GM19043 (cell line): ENCODE measurements around the gene TMEM191B.
"Not testable (repeated sequence)": the region's sequence is repeated elsewhere in the genome, so short reads cannot be mapped to it uniquely, and the experiment has no call there.

Experiments used
- ATAC-seq: cut with Tn5 transposase; IDR thresholded peaks from one replicate; pipeline ENCODE4 v1.9.1; 2021; ENCODE audit warnings: low read depth; ENCODE audit not compliant: unreplicated experiment

TMEM191B gene

GRCh38 chr22:18554280-18555256 lies 27.0 kb downstream of the TMEM191B start:
- ATAC-seq: not testable (repeated sequence)

- ATAC-seq: not testable (repeated sequence)
These were observed 30.9 kb downstream of the TMEM191B start for GRCh38 chr22:18558516-18558915.

- not testable (repeated sequence) for ATAC-seq
These were observed 31.3 kb downstream of the TMEM191B start for GRCh38 chr22:18558939-18559338.

DNA sequence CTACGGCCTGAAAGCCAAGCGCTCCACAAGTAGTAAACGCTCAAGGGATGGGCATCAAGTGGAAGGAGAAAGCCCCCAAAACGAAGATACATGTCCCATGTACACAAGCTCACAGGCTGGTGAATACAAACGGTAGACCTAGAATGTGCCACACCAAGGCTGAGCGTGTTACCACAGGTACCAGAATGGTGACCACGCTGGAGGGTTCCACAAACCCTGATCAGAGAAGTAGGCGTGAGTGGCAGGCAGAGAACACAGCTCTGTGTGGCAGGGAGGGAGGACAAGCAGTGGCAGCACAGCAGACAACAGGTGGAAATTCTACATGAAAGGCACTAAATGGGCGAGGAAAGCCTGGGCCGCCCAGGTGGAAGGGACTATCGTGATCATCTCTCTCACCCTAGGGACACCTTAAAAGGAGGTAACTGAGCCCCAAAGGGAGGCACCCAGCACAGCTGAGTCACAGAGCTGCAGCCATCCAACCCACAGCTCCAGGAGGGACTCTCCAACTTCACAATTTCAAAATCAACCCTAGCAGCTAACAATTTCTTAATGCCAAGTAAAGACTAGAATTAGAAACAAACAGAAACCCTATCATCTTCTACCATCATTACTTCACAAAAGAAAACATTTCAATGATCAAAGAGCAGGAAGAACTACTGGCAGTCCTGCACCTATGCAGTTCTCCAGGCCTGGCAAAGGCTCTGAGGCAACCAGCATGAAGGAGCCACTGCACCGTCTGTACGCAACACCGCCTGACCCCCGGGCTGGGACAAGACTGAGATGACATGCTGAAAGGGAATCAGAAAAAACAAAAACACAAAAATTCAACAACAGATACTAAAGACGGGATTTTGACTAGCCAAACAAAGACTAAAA lies 32.7 kb downstream of the TMEM191B start:
- ATAC-seq: not testable (repeated sequence)

DNA sequence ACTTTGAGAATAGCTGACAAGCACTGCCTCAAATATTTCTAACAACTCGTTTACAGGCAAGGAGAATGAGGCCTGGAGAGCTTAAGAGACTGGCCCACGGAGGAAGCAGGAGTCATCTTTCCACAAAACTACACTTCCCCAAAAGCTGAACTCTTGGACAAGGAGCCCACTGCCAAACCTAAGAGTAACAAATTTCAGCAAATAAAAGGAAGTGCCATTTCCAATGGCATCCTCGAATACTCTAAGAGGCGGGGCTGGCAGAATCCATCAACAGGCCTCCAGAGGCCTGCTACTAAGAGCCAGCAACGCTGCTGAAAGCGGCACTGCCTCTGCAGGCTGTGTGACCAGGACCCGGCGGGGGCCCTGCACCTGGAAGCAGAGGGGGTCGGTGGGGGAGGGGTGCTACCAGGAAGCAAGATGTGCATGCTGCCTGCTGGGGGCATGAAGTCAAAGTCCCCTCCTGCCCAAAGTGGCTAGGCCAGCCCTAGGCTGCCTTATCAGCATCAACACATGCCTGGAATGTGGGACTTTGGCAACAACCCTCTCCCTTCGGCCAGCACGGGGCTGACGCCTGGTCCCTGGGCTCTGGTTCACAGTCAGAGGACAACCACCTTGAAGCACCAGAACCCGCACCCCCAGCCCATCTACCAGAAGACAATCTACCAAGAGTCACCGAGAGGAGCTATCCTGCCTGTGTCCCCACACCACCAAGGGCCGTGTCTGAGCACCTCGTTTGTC lies 43.1 kb downstream of the TMEM191B start:
- ATAC-seq: not testable (repeated sequence)

- not testable (repeated sequence) for ATAC-seq
These were observed 46.0 kb downstream of the TMEM191B start for GRCh38 chr22:18573483-18574164.

DNA sequence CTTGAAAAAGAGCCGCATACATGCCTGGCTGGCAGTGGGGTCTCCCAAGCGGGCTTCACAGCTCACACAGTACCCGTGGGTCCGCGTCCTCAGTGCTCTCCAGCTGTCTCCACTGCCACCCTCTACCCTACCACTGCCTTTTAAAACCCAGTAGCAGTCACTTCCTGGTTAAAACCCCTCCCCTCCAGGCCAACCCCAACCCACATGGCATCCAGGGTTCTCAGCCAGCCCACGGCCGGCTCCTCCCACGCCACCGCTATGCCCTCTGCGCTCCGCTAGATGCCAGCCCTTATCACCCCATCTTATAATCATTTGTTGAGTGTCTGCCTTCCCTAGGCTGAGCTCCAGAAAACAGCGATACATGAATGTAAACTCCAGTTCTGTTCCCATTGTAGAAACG lies 47.0 kb downstream of the TMEM191B start:
- ATAC-seq: not testable (repeated sequence)

DNA sequence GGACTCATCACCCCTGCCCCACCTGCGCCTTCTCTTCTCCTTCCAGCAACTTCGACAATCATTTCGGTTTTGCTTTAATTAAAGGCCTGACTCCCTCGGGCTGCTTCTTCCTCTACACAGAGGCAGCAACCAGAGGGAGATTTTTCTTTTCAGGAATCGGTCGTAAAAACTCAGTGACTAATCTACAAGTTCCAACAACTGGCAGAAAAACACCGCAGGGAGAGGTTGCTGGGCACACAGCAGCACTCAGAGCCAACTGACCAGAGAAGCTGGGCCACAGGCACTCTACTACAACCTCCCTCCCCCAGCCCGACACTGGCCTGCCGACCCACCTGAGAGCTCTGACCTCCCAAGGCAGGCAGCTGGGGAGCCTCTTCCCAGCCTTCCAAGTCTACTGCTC lies 48.1 kb downstream of the TMEM191B start:
- ATAC-seq: not testable (repeated sequence)

DNA sequence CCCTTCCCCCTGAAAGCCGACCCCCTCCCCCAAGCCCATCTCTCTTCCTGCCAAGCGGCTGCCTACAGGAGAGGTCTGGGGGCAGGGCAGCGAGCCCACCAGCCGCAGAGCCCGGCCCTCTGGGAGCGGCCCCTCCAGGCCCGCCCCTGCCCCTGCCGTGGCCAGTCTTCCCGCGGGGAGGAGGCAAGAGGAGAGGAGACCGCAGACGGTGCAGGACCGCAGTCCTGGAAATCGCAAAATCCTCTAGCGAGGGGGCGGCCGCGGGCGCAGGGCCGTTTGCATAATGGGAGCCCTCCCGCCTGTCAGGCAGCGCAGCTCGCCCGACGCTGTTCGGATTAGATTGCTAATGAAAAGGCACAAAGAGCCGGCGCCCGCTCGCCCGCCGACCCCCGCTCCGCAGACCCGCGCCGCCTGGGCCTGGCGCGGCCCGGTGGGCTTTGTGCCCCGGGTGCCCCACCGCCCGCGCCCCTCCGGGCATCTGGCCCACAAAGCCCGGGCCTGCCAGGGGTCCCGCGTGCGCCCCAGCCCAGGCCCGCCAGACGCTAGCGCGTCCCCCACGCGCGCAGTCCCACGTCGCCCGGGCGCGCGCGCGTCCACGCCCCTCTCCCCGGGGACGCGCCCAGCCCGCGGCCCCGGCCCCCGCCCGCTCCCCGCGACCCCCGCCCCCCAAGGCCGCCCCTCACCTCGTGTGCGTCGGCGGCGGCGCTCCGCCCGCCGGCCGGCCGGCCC lies 49.7 kb downstream of the TMEM191B start:
- not testable (repeated sequence) for ATAC-seq

- peak; percentile 59 for ATAC-seq
These were observed 50.2 kb downstream of the TMEM191B start for GRCh38 chr22:18577847-18578246.
